OCI-LY3 (cell line): Measurements from ENCODE around the gene BMERB1.
"Not testable (repeated sequence)": the region's sequence is repeated elsewhere in the genome, so short reads cannot be mapped to it uniquely, and the experiment has no call there.

Source experiments
- CTCF ChIP-seq: fragments of 200-600, 300-600 bp; sonication (generic); IDR thresholded peaks from 2 replicates; pipeline ENCODE4 v1.5.1; 2014; ENCODE audit warnings: antibody characterized with exemption, low read length, low read depth
- EZH2phosphoT487 ChIP-seq: fragments of 200-600 bp; shearing (Covaris generic); IDR thresholded peaks from 2 replicates; pipeline ENCODE4 v1.6.1; 2018; ENCODE audit warnings: antibody characterized with exemption, mixed run types, low read depth

GRCh38 chr16:15573896-15574613 lies 139.7 kb downstream of the BMERB1 start:
- not testable (repeated sequence) for TF ChIP-seq CTCF, EZH2phosphoT487
